Measurements from ENCODE around the gene SNRPB.
"Not testable (repeated sequence)": the region's sequence is repeated elsewhere in the genome, so short reads cannot be mapped to it uniquely, and the experiment has no call there.

The SNRPB gene

DNA sequence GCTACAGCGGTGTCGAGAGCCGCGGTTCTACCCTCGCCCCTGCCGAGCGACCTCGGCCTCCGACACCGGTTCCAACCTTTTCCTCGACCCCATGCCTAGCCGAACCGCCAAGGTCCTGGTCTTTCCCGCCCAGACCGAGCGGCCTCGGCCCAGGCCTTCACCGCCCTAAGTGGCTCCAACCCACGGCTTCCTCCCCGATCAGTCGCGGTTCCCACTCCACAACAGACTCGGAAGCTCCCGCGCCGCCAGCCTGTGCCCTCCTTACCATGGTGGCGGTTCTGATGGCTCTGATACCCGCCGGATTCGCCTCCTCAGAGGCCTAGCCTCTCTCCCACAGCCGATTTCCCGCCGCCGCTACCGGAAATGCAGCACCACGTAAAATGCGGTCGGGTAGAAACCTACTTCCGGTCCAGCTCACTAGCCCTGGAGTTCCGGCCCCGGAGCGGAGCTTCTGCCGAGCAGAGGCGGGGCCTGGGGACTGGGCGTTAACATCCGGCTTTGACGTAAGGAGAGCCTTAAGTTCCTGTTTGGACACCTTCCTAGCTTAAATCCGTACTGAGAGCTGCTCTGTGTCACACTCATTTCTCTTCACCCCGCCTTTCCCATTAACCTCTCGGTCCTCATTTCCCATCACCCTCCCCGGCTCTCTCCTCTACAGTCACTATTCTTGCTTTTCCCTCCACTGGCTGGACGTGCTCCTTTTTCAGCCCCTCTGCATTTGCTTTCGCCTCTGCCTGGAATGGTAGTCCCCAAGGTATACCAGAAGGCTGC is at the start of gene SNRPB:
TSS of gene SNRPB (minus strand) at position 367 of the 771 bp plus-strand sequence. CDS start at position 268, 99 bp downstream.
- peak; percentile 99 for DNase-seq
- TF ChIP-seq POLR2A (IDR thresholded peaks at IDR 0.05; ENCODE audit: low read length) (peak; percentile 98), GATA1 (IDR thresholded peaks at IDR 0.05; ENCODE audit: low read depth, low read length) (no peak)

DNA sequence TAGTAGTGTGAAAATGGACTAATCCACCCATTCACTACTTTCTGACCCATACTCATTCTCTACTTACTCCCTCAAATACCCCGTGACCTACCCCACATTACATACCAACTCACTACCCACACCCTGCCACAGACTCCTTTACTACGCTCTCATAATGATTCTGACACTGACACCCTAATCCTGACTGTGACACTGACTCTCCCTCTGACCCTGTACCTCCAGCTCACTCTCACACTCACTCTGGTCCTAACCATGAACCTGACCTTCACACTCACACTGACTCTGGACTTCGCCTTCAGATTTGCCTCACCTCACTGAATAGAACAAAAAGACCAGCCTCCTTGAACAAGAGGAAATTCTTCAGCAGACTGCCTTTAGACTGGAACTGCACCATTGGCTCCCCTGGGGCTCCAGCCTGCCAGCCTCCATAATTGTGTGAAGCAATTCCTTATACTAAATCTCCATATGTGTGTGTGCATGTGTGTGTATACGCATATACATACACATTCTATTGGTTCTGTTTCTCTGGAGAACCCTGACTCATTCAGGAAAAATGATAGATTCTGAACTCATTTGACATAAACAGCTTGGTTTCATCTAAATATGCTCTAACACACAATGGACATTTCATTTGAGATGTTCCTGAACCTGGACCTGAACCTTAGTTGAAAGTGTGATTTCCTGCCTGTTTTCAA is 48.7 kb upstream of the SNRPB start:
- no peak for DNase-seq
- no peak for TF ChIP-seq POLR2A (IDR thresholded peaks at IDR 0.05; ENCODE audit: low read length)

DNA sequence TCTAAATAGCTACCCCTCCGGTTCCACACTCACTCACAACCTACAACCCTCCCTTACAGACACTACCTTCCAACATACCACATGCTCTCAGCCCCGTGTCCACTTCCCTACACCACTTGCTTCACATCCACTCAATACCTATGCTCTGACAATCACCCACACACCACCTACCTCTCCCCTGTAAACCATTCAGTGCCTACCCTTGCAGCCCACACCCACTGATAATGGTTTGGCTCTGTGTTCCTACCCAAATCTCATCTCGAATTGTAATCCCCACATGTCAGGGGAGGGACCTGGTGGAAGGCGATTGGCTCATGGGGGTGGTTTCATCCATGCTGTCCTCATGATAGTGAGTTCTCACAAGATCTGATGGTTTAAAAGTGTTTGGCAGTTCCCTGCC is 48.0 kb upstream of the SNRPB start:
- peak; percentile 36 to 82 for DNase-seq
- TF ChIP-seq POLR2A (IDR thresholded peaks at IDR 0.05; ENCODE audit: low read length) (no peak), GATA1 (IDR thresholded peaks at IDR 0.05; ENCODE audit: low read depth, low read length) (no peak)

DNA sequence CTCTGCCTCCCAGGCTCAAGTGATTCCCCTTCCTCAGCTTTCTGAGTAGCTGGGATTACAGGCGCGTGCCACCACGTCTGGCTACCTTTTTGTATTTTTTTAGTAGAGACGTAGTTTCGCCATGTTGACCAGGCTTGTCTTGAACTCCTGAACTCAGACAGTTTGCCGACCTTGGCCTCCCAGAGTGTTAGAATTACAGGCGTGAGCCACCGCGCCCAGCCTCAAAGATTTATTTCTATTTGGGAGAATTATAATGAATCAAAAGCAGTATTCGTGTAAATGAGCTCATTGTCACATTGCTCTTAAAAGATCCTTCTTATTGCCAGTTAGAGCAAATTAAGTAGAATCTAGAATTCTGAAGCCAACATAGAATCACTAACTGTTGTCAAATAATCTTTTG is 47.5 kb upstream of the SNRPB start:
- no peak for DNase-seq
- TF ChIP-seq GATA1 (IDR thresholded peaks at IDR 0.05; ENCODE audit: low read depth, low read length) (no peak), POLR2A (IDR thresholded peaks at IDR 0.05; ENCODE audit: low read length) (no peak)

DNA sequence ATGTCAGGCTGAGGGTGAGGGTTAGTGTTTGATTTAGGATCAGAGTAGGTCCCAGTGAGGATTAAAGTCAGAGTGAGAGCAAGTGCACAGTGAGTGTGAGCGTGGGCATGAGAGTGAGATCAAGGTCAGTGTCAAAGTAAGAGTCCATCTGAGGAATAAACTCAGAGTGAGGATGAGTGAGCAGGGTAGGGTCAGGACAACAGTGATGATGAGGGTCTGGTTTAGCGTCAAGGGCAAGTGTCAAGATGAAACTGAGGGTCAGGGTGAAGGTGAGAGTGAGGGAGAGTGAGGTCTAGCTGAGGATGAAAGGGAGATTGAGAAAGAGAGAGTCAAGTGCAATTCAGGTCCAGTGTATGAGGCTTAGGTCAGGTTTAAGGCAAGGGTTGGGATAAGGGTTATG is 45.8 kb upstream of the SNRPB start:
- DNase-seq = no peak
- TF ChIP-seq GATA1 (IDR thresholded peaks at IDR 0.05; ENCODE audit: low read depth, low read length) = no peak

DNA sequence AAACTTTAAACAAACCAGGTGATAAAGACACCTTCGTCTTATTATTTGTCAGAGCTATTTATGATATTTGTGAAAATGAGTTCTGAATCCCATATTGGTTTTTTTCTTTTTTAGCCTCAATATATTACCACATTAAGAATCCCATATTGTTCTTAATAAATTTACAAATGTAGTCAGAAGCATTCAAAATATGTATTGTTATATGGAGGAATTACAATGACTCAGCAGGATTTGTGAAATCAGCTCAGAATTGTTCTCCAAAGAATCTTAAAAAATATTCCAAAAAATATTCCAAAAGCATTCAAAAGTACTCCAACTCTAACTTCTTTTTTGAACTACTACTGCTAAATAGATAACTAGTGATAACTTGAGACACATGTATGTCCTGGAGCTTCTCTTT is 44.6 kb upstream of the SNRPB start:
- no peak for DNase-seq
- TF ChIP-seq POLR2A (IDR thresholded peaks at IDR 0.05; ENCODE audit: low read length) = no peak
- no peak for TF ChIP-seq GATA1 (IDR thresholded peaks at IDR 0.05; ENCODE audit: low read depth, low read length)

DNA sequence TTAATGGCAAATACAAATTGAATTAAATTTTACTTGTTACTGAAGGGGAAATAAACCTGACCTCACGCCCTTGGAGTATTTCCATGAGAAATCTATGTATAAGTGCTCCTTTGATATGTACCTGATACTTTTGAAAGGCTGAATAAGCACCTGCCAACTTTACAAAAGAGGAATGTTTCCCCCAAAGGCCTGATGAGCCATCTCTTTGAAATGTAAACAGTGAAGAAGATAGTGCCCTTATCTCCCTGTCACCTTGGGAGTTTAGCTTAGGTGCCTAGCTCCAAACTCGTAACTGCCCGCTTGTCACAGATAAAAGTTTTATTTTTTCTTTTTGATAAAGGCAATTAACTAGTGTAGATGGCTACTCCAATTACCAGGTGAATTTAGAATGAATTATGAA is 39.2 kb upstream of the SNRPB start:
- TF ChIP-seq POLR2A (IDR thresholded peaks at IDR 0.05; ENCODE audit: low read length) = no peak
- no peak for TF ChIP-seq GATA1 (IDR thresholded peaks at IDR 0.05; ENCODE audit: low read depth, low read length)

DNA sequence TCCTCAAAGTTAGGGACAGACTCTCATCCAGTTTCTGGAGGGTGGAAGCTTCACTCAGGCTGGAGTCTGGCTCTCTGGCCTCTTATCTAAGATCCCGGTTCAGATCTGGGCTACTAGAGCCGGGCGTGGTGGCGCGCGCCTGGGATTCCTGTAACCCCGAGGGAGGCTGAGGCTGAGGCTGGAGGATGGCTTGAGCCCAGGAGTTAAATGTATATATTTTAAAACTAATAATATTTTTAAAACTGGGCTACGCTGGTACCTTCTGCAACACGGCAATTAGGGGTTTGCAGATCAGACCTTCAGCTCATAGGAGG is 38.8 kb upstream of the SNRPB start:
- TF ChIP-seq POLR2A (IDR thresholded peaks at IDR 0.05; ENCODE audit: low read length) = no peak
- no peak for TF ChIP-seq GATA1 (IDR thresholded peaks at IDR 0.05; ENCODE audit: low read depth, low read length)
- DNase-seq = no peak

More for the DNA sequence above, 39.2 kb upstream of the SNRPB start:
- peak in 1 of 2 experiments; percentile 45 for DNase-seq

DNA sequence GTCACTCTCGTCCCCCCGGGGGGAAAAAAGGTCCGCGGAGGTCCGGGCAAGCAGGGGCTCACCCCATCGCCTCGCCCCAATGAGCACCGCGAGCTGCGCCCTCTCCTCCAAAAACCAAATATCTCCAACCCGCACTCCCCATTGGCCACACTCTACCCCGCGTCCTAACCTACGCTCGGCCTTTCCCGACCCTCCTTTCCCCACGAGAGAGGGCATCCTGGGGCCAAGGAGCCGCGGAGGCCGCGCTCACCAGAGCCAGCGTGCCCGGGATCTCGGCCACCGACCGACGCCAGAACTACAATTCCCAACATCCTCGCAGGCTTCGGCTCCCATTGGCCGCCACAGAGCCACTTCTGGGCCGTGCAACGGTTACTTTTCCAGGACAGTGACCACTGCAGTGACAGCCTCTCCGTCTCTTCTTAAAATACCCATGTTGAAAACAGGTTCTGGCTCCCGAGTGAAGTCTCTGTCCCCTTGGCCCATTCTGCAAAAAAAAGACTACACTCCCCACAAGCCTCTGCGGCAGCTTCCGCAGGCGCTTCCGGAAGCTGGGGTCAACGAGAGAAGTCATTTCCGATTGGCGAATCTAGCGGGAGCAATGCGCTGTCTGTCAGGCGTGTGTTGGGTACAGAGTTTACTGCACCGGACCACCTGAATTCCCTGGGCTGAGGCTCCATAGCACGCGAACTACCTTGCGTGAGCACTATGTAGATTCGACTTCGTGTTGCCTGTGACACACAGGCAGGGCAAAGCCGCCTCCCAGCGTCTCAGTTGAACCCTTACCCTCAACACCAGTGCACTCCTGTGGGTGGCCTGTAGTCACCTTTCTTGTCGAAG is 38.3 kb upstream of the SNRPB start, which contains the start of gene ZNF343:
TSS of gene ZNF343 (minus strand) at position 285 of the 837 bp plus-strand sequence. CDS start 15,020 bp downstream, outside the sequence.
- TF ChIP-seq POLR2A (IDR thresholded peaks at IDR 0.05; ENCODE audit: low read length) (peak; percentile 77), GATA1 (IDR thresholded peaks at IDR 0.05; ENCODE audit: low read depth, low read length) (no peak)

DNA sequence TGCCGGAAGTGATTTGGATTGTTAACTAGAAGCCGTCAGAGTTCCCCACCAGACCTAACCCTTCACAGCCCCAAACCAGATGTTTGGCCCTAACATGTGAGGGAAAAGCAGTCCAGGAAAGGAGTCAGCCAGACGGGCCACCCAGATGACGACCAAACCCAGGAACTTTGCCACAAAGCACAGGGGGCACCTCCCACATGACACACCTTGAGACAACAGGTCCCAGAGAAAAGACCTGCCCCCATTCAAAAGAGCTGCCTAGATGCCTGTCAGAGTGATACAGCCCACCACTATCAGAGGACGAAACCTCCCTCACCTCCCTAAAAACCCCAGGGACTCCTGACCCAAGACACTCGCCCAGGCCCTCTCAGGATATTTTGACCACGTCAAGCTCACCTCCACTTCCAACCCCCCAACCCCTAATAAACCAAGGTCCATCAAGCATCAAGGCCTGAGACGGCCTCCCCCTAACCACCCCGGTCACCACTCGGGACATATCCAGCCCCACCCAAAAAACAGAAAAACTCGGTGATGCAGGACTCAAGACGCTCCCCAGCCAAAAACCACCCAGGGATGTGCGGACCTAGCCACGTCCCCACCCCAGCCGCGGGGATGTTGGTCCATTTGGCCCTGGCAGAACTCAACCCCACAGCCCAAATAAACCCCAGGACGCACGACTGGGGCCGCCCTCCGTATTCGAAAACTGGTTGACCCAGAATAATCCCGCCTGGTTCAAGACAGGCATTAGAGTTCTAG is 37.5 kb upstream of the SNRPB start:
- TF ChIP-seq GATA1 (IDR thresholded peaks at IDR 0.05; ENCODE audit: low read depth, low read length) = no peak
- TF ChIP-seq POLR2A (IDR thresholded peaks at IDR 0.05; ENCODE audit: low read length) = no peak
- peak; percentile 43 to 57 for DNase-seq

More for the DNA sequence above, 38.3 kb upstream of the SNRPB start, which contains the start of gene ZNF343:
- peak; percentile 89 to 90 for DNase-seq

DNA sequence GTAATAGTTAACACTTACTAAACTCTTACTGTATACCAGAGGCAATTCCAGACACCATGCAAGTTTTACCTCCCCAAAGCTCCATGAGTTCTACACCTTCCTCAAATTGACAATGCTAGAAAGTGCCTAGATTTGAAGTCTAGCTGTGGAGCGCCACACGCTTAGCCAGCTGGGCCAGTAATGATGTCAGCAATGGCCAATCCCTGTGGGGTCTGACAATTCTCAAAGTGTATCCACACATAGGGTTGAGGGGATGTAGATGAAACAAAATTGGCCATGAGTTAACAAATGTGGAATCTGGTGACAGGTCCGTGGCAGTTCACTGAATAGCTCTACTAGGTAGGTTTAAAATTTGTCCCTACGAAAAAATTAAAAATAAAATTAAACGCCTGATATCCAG is 36.9 kb upstream of the SNRPB start:
- TF ChIP-seq GATA1 (IDR thresholded peaks at IDR 0.05; ENCODE audit: low read depth, low read length) (no peak), POLR2A (IDR thresholded peaks at IDR 0.05; ENCODE audit: low read length) (no peak)
- DNase-seq = no peak

DNA sequence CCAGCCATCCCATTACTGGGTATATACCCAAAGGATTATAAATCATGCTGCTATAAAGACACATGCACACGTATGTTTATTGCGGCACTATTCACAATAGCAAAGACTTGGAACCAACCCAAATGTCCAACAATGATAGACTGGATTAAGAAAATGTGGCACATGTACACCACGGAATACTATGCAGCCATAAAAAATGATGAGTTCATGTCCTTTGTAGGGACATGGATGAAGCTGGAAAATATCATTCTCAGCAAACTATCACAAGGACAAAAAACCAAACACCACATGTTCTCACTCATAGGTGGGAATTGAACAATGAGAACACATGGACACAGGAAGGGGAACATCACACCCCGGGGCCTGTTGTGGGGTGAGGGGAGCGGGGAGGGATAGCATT is 35.8 kb upstream of the SNRPB start:
- not testable (repeated sequence) for DNase-seq

DNA sequence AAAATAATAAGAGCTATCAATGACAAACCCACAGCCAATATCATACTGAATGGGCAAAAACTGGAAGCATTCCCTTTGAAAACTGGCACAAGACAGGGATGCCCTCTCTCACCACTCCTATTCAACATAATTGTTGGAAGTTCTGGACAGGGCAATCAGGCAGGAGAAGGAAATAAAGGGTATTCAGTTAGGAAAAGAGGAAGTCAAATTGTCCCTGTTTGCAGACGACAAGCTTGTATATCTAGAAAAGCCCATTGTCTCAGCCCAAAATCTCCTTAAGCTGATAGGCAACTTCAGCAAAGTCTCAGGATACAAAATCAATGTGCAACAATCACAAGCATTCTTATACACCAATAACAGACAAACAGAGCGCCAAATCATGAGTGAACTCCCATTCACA is 34.2 kb upstream of the SNRPB start:
- not testable (repeated sequence) for DNase-seq

DNA sequence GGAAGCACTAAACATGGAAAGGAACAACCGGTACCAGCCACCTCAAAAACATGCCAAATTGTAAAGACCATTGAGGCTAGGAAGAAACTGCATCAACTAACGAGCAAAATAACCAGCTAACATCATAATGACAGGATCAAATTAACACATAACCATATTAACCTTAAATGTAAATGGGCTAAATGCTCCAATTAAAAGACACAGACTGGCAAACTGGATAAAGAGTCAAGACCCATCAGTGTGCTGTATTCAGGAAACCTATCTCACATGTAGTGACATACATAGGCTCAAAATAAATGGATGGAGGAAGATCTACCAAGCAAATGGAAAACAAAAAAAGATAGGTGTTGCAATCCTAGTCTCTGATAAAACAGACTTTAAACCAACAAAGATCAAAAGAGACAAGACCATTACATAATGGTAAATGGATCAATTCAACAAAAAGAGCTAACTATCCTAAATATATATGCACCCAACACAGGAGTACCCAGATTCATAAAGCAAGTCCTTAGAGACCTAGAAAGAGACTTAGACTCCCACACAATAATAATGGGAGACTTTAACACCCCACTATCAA is 32.3 kb upstream of the SNRPB start:
- not testable (repeated sequence) for DNase-seq
